Stimulated activated CD4-positive, alpha-beta T cell treated with anti-CD3 and anti-CD28 coated beads, Interleukin-2, amount 100 ng/mL, for 24 hours (primary cell): ENCODE data around the gene TTPAL.

Experiments used
- DNase-seq, 2 donors: peaks; one replicate each; pipeline ENCODE4 v3.0.0-alpha.2; 2020

TTPAL gene, protein sequence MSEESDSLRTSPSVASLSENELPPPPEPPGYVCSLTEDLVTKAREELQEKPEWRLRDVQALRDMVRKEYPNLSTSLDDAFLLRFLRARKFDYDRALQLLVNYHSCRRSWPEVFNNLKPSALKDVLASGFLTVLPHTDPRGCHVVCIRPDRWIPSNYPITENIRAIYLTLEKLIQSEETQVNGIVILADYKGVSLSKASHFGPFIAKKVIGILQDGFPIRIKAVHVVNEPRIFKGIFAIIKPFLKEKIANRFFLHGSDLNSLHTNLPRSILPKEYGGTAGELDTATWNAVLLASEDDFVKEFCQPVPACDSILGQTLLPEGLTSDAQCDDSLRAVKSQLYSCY

DNA sequence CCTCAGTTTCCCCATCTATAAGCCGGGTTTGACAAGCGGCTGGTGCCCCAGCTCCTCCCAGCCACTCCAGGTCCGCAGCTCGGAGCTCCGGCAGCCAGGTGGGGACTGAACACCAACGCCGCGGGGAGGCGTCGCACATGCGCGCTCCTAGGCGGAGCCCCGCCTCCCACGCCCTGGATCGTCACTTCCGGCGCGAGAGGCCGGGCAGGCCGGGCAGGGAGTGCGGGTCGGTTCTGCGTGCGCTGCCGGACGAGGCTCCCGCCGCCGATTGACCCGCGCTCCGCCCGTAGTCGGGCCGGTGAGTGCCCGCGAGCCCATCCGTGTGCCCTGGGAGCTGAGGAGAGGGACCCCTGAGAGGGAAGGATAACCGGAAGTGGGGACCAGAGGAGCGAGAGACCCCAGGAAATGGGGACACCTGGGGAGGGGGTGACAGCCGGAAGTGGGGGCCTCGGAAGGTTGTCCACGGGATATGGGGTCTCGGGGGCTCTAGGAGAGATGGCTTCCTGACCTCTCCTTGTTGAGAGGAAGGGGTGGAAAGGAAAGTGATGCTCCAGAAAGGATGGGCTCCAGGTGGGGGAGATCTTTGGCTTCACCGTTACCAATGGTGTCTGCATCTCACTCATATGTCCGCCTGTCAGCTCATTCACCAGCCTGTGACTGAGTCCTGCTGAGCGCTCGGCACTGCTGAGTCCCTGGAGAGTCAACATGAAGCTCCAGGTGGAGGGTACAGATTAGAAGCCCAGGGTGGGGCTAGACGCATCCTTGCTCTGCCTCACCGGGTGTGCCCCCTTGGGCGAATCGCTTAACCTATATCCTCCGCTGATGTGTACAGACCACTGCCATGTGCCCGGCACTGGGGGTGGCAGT, at the start of gene TTPAL:
Gene TTPAL, plus strand, starts transcription at position 181 of the 867 bp plus-strand sequence. CDS start 4,126 bp downstream, outside the sequence.
- peak; percentile 90 to 93 for DNase-seq

DNA sequence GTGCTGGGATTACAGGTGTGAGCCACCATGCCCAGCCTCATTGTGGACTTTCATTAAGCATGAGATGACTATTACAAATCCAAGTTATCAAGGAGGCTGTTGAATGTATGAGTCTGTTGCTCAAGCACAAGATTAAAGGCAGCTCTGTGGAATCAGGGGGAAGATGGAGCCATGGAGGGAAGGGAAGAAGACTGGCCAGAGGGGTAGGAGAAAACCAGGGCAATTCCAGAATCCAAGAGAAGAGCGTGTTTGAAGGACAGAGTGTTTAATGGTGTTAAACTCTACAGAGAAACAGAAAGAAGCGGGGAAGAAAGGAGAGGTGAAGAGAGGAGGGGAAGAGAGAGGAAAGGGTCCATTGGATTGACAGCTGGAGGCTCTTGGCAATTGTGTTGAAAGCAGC, 49.8 kb upstream of the TTPAL start:
- no peak for DNase-seq

DNA sequence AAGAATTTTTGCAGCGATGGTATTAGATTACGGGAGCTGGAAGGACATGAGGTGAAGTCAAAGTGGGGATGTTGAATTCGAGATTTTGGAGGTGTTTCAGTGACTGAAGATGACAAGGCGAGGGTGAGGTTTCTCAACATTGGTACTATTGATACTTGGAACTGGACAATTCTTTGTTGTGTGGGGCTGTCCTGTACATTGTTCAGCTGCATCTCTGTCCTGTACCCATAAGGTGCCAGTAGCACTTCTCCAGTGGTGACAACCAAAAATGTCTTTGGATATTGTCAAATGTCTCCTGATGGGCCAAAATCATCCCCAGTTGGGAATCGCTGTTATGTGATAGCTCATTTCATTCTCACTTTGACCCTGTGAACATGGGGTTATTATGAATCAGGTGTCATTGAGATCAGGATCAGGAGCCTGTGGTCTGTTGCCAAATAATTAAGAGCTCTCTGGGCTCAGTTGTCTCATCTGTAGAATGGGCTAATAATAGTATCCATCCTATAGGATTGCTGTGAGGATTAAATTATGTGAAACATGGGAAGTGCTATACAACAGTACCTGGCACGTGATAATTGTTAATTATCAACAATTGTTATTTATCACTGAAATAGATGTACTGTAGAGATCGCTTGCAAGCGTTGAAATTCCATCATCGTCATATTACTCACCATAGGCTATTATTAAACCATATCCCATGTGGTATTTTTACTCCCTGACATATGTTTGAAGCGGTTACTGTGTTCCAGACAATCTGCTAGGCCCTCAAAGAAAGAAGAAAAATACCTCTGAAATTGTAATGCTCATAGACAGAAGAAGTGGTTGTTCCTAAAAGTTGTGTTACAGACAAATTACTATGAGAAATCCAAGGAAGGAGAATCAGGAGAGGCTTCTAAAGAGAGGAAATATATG, 48.5 kb upstream of the TTPAL start:
- no peak for DNase-seq

DNA sequence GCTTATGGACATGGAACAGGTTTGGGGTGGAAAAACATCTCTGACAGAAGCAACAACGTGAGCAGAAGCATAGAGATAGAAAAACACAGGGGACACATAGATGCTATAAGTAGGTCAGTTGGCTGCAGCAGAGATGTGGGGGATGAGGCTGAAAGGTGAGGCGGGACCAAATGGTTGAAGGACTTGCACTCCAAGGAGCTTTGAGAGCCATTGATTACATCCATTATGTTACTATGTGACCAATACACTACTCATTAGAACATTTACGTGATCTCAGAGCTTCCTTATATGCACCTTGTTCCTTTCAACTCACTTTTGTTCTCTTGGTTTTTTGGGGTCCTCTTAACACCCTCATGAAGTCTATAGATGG, 47.9 kb upstream of the TTPAL start:
- no peak for DNase-seq

DNA sequence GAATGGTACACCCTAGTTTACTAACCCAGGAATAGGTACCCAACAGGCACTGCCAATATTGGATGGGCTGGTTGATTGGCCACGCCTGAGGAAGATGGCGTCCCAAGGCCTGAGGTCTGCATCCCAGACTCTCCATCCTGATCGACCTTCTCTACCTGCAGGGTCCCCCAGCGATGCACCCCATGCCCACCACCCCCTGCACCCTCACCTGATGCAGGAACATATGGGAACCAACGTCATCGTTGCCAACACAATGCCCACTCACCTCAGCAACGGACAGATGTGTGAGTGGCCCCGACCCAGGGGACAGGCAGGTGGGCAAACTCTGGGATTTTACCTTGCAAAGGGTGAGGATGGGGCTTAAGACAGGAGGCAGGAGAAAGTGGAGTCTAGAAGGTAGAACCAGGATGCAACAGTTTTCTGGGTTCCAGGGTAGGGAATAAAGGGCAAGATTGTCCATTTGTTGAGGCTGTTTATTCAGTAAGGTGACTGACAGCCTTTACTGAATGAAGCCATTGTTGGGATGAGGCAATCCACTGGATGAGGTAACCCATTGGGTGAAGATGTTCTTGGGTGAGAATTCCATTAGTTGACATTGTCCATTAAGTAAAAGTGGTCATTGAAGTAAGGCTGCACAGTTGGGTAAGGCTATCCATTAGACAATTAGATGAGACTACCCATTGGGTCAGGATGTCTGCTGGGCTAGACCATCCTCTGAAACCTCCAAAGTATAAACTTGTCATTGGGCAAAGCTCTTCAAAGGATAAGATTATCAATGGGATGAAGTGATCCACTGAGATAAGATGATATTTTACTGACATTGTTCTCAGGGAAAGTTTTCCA, 47.3 kb upstream of the TTPAL start:
- no peak for DNase-seq

DNA sequence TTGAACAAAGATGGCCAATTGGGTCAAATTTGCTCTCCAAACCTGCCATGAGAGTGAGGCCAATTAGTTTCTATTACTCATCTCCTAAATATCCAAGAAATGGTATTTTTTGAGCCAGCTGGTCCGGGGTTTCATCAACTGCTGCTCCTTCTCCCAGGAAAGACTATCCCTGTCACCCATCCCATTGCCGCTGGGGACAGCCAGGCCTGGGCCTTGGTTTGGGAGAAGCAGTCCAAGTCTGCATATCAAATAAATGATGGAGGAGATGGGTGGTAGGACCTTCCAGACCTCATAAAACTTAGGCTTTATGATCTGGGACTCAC, 46.7 kb upstream of the TTPAL start:
- no peak for DNase-seq

DNA sequence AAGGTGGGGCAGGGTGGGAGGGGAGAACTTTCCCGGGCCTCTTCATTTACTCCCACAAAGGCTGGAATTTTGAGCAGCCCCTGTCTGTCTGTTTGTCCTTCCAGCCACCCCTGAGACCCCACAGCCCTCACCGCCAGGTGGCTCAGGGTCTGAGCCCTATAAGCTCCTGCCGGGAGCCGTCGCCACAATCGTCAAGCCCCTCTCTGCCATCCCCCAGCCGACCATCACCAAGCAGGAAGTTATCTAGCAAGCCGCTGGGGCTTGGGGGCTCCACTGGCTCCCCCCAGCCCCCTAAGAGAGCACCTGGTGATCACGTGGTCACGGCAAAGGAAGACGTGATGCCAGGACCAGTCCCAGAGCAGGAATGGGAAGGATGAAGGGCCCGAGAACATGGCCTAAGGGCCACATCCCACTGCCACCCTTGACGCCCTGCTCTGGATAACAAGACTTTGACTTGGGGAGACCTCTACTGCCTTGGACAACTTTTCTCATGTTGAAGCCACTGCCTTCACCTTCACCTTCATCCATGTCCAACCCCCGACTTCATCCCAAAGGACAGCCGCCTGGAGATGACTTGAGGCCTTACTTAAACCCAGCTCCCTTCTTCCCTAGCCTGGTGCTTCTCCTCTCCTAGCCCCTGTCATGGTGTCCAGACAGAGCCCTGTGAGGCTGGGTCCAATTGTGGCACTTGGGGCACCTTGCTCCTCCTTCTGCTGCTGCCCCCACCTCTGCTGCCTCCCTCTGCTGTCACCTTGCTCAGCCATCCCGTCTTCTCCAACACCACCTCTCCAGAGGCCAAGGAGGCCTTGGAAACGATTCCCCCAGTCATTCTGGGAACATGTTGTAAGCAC, 46.0 kb upstream of the TTPAL start:
- no peak for DNase-seq

DNA sequence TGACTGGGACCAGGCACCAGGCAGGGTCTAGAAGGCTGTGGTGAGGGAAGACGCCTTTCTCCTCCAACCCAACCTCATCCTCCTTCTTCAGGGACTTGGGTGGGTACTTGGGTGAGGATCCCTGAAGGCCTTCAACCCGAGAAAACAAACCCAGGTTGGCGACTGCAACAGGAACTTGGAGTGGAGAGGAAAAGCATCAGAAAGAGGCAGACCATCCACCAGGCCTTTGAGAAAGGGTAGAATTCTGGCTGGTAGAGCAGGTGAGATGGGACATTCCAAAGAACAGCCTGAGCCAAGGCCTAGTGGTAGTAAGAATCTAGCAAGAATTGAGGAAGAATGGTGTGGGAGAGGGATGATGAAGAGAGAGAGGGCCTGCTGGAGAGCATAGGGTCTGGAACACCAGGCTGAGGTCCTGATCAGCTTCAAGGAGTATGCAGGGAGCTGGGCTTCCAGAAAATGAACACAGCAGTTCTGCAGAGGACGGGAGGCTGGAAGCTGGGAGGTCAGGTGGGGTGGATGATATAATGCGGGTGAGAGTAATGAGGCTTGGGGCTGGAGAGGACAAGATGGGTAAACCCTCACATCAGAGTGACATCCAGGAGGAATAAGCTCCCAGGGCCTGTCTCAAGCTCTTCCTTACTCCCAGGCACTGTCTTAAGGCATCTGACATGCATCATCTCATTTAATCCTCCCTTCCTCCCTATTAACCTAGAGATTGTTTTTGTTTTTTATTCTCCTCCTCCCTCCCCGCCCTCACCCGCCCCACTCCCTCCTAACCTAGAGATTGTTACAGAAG, 45.2 kb upstream of the TTPAL start:
- DNase-seq: no peak

DNA sequence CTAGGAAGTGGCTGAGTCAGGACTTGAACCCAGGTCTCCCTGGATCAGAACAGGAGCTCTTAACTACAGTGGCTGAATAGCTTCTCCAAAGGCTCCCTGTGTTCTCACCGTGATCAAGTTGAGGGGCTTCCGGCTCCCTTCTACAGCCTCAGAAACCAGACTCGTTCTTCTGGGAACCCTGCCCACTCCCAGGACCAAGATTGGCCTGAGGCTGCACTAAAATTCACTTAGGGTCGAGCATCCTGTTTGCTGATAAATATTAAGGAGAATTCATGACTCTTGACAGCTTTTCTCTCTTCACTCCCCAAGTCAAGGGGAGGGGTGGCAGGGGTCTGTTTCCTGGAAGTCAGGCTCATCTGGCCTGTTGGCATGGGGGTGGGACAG, 44.6 kb upstream of the TTPAL start:
- no peak for DNase-seq

DNA sequence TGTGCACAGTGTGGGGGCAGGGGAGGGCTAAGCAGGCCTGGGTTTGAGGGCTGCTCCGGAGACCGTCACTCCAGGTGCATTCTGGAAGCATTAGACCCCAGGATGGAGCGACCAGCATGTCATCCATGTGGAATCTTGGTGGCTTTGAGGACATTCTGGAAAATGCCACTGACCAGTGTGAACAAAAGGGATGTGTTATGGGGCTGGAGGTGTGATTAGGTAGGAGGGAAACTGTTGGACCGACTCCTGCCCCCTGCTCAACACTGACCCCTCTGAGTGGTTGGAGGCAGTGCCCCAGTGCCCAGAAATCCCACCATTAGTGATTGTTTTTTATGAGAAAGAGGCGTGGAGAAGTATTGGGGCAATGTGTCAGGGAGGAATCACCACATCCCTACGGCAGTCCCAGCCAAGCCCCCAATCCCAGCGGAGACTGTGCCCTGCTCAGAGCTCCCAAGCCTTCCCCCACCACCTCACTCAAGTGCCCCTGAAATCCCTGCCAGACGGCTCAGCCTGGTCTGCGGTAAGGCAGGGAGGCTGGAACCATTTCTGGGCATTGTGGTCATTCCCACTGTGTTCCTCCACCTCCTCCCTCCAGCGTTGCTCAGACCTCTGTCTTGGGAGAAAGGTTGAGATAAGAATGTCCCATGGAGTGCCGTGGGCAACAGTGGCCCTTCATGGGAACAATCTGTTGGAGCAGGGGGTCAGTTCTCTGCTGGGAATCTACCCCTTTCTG, 44.0 kb upstream of the TTPAL start:
- DNase-seq: no peak

DNA sequence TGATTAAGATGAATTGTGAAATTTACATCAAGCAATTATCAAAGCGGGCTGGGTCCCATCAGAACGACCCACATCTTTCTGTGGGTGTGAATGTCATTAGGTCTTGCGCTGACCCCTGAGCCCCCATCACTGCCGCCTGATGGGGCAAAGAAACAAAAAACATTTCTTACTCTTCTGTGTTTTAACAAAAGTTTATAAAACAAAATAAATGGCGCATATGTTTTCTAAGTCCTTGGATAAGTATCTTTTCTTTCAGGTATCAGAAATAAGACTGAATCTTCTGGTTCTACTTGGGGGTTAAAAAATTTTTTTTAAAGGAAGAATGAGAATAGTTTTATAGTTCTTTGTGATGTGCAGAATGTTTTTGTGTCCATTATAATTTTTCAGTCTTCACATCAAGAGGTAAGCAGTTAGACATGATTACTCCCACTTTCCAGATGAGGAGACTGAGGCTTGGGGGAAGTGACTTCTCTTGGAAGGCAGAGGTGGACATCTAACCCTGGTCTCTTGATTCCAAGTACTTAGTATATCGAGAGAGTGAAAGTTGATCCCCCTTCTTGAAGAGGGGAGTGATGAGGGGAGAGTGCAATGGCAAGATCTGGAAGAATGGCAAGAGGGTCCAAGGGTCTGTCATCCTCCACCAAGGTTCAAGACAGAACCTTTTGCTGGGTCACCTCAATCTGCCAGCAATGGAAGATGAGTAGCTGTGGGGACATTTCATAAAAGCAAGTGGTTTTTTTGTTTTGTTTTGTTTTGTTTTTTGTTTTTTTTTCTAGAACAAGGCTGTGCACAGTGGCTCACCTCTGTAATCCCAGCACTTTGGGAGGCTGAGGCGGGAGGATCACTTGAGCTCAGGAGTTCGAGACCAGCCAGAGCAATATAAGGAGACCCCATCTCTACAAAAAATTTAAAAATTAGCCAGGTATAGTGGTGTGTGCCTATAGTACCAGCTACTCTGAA, 42.8 kb upstream of the TTPAL start:
- DNase-seq: no peak

DNA sequence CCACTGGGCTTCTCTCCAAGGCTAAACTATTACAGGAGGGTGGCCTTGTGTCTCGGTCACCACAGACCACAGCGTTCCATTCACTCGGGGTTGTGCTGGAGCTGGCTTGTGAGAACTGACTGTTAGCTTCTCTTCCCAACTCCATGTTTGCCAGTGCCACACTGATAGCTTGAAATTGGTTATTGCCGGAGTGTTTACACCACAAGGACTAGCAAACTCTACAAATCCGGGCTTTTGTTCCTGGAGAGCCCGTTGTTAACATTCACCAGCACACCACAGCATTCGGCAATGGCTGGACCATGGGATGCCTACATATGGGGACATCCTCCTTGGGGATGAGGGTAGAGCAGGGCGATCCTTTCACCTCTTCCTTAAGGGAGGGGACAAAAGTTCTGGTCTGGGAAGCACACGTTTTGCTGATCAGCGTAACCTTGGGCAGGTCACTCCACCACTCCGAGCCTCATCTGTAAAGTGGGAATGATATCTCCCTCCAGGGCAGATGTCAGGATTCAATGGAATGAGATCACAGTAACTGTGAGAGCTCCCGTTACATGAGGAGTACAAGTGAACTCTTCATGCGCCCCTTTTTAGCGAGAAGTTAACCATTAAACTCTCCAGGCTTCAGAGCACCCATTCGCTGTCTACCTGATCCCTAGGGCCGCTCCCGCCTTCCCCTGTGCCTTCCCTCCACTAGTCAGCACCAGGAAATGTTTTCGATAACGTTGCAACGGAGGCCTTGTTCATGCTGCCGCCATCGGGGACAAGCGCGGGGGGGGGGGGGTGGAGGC, 41.7 kb upstream of the TTPAL start:
- DNase-seq: no peak

DNA sequence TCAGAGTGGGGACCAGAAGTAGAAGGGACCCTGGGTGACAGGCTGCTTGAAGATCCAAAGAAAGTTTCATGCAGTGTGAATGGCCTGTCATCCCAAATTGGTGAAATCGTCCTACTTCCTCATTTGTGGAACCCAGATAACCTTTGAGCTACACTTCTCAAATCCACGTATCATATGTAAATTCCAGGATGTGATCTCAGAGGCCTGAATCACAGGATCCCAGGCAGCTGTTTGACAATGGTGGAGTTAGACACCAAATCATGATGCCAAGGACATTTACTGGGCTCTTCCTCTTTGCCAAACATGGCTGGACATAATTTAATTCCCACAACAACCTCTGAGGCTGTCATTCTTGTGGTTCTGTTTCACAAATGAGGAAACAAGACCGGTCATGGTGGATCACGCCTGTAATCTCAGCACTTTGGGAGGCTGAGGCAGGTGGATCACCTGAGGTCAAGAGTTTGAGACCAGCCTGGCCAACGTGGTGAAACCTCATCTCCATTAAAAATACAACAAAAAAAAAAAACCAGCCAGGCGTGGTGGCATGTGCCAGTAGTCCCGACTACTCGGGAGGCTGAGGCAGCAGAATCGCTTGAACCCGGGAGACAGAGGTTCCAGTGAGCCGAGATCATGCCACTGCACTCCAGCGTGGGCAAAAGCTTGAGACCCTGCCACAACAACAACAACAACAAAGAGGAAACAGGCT, 39.9 kb upstream of the TTPAL start:
- DNase-seq: no peak

DNA sequence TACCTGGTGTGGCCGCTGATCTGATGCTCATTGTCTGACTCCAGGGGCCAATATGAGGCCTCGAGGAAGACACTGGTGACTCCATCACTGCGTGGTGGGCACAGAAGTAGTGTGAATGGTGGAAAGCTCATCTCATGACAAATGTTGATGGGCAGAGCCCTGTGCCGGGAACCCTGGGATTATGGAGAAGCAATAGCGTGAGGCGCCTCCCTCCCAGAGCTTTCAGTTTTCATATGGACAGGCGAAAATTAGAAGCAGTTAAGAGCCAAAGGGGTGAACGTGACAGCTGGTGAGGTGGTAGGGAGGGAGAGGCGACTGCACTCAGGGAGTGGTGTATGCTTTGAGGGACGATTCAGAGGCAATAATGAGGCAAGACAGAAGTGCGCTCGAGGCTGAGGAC, 39.3 kb upstream of the TTPAL start:
- no peak for DNase-seq

DNA sequence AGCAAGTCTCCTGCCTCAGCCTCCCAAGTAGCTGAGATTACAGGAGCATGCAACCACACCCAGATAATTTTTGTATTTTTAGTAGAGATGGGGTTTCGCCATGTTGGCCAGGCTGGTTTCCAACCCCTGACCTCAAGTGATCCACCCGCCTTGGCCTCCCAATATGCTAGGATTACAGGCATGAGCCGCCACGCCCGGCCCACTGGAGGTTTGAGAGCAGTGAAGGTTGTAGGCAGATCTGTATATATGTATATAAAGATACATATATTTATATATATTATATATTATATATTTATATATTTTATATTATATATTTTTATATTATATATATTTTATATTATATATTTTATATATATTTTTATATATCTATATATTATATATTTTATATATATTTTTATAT, 38.2 kb upstream of the TTPAL start:
- DNase-seq: no peak

DNA sequence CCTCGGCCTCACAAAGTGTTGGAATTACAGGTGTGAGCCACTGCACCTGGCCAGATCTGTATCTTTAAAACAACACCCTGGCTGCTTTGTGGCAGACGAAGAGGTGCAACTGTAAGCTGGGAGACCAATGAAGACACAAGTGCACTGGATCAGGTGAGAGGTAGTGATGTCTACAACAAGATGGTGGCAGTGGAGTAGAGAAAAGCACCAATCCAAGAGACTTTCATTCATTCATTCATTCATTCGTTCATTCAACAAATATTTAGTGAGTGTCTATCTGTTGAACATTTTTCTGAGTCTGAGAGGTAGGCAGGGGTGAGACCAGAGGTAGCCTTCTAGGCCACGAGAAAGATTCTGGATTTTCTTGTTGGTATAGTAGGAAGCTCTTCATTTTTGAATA, 36.9 kb upstream of the TTPAL start:
- DNase-seq: no peak

DNA sequence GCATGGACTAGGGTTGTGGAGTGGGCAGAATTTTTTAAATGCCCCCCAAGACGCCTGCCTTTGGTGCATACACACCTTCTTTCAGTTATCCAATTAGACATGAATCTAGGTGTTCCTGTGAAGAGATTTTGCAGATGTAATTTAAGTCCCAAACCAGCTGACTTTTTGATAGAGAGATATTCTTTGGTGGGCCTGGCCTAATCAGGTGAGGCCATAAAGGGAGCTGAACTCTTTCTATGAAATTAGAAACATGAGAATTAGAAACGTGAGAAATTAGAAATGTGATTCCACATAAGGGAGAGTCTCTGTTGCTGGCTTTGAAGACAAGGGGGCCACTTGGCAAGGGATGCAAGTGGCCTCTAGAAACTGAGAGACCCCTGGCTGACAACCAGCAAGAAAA, 36.4 kb upstream of the TTPAL start:
- DNase-seq: no peak
